ENCODE data around the gene TRIP13. TPM values are rescaled to one million over a fixed set of nuclear protein-coding genes. Genes with fewer than 3 reads are reported as not detected.

TRIP13 gene
- total RNA-seq, 6 experiments from 2014 or later: 16.5 to 40.4 (median 35.8) TPM

GRCh38 chr5:919356-920000 is 26.8 kb downstream of the TRIP13 start:
- Mint-ChIP-seq H3K4me1 (ENCODE audit: low read depth) (no peaks in the 10 kb centered on the region), H3K4me3 (no peak overlapping the region), H3K27ac (no peak overlapping the region), H3K9me3 (no peaks in the 10 kb centered on the region), H3K27me3 (ENCODE audit: insufficient read depth) (no peaks in the 10 kb centered on the region), H3K36me3 (ENCODE audit: low read depth) (peaks cover 10% of the 10 kb centered on the region; the same call in 1 of the 2 replicates)
- TF ChIP-seq CTCF (IDR thresholded peaks at IDR 0.05): no peak
- DNase-seq: no peak

DNA sequence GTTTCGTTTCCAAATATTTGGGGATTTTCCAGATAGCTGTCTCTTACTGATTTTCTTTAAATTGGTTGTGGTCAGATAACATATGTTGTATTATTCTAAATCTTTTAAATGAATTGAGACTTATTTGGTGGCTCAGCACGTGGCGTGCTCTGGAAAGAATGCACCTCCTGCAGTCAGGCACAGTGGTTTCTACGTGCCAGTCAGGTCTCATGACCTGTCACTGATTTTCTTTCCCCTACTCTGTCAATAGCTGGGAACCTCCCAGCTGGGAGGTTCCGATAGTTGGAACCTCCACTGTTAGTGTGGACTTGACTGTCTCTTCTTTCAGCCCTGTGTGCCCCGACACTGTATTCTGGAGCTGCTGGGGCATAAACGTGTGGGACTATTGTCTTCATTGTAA is 27.6 kb downstream of the TRIP13 start:
- Mint-ChIP-seq H3K27me3 (ENCODE audit: insufficient read depth) (no peaks in the 10 kb centered on the region), H3K27ac (no peak overlapping the region), H3K4me3 (no peak overlapping the region), H3K4me1 (ENCODE audit: low read depth) (no peaks in the 10 kb centered on the region), H3K36me3 (ENCODE audit: low read depth) (0 out of 2 replicates have a peak, but pooled peaks cover 4% of the 10 kb centered on the region), H3K9me3 (no peaks in the 10 kb centered on the region)
- no peak for DNase-seq
- no peak for TF ChIP-seq CTCF (IDR thresholded peaks at IDR 0.05)

- H3K27me3 Mint-ChIP-seq (ENCODE audit: insufficient read depth): peaks cover 6% of the 10 kb centered on the region; the same call in 1 of the 2 replicates
- H3K4me1 Mint-ChIP-seq (ENCODE audit: low read depth): peaks cover 8% of the 10 kb centered on the region; the same call in 1 of the 2 replicates
- 0 out of 2 replicates have a peak, but pooled peaks cover 4% of the 10 kb centered on the region for H3K36me3 Mint-ChIP-seq (ENCODE audit: low read depth)
- no peak overlapping the region for H3K4me3 Mint-ChIP-seq
- no peak for DNase-seq
- H3K27ac Mint-ChIP-seq: no peak overlapping the region
- H3K9me3 Mint-ChIP-seq: no peaks in the 10 kb centered on the region
- no peak for TF ChIP-seq CTCF (IDR thresholded peaks at IDR 0.05)
Observed at GRCh38 chr5:921456-922435, 29.1 kb downstream of the TRIP13 start.

DNA sequence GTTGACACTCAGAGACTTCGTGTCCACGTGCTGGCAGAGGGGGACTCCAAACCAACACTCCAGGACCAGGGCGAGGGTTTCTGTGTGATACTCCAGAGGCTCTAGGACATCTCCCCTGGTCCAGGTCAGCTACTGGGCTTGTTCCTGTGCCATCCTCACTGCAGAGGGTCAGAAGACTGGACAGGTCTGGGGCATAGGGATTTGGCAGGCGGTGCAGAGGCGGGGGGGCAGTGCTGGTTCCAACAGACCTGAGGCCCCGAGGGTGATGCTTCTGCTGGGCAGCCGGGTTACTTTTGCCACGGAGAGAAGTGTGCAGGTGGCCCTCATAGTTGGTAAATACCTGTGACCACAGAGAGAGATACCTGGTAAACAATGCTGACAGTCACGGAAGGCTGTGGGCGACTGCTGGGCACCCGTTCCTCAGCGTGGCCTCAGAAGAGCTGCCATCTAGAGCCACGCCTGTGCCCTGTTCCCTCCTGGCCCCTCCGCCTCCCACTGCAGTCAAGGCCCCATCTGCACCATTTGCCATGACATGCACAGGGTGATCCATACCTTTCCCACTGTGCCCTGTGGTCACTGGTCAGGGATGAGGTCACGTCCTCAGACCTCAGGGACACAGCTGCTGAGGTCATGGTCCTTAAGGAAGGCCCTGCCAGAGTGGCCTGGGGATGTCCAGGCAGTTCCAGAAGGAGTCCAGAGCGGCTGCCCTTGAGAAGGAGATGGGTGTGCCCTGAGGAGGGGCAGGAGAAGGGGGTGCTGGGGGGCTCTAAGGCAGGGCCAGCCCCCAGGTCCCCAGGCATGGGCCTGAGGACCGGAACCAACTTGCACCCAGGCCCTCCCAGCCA is 30.0 kb downstream of the TRIP13 start:
- H3K27me3 Mint-ChIP-seq (ENCODE audit: insufficient read depth): peaks cover 6% of the 10 kb centered on the region; the same call in 1 of the 2 replicates
- H3K4me3 Mint-ChIP-seq: no peak overlapping the region
- no peaks in the 10 kb centered on the region for H3K36me3 Mint-ChIP-seq (ENCODE audit: low read depth)
- H3K27ac Mint-ChIP-seq: no peak overlapping the region
- no peak for DNase-seq
- peaks cover 8% of the 10 kb centered on the region; the same call in 1 of the 2 replicates for H3K4me1 Mint-ChIP-seq (ENCODE audit: low read depth)
- H3K9me3 Mint-ChIP-seq: no peaks in the 10 kb centered on the region
- no peak for TF ChIP-seq CTCF (IDR thresholded peaks at IDR 0.05)

DNA sequence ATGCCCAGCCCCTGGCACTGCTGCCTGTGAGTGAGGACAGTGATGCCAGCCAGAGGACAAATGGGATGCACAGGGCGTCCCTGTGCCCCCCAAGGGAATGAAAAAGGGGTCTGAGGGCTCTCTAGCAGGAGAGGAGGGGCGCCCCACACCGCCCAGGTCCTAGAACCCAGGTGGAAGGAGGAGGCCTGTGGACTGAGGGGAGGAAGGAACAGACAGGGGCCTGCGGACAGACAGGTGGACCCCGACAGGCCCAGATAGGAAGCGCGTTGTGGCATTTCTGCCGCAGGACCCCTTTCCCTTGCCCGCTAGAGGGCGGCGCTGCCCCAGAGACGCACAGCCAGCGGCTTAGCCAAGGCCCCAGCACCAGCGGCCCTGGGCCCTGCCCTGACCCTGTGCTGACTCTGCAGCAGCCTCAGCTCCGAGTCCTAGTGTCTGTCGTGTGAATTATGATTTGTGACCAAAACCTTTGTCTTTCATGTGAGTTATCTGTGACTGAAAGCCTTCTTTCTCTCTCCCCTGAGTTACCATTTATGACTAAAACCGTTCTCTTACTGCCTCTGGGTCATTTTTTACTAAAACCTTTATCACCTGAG is 30.7 kb downstream of the TRIP13 start:
- no peaks in the 10 kb centered on the region for H3K9me3 Mint-ChIP-seq
- H3K4me3 Mint-ChIP-seq: no peak overlapping the region
- 0 out of 2 replicates have a peak, but pooled peaks cover 4% of the 10 kb centered on the region for H3K36me3 Mint-ChIP-seq (ENCODE audit: low read depth)
- H3K27me3 Mint-ChIP-seq (ENCODE audit: insufficient read depth): peaks cover 6% of the 10 kb centered on the region; the same call in 1 of the 2 replicates
- peak; percentile 45 for DNase-seq
- TF ChIP-seq CTCF (IDR thresholded peaks at IDR 0.05): peak; percentile 94
- peaks cover 8% of the 10 kb centered on the region; the same call in 1 of the 2 replicates for H3K4me1 Mint-ChIP-seq (ENCODE audit: low read depth)
- H3K27ac Mint-ChIP-seq: no peak overlapping the region
